Amygdala (tissue), 56 donors: ENCODE measurements around the gene CDK5.
A peak's percentile ranks its signal among the peaks of the same experiment; 100 is the strongest.

Experiments used
- DNase-seq, 56 donors: peaks; one replicate each; lab custom pipeline; 2025; lab: John Stamatoyannopoulos, UW

Gene CDK5

GRCh38 chr7:151087245-151088018, 29.7 kb upstream of the CDK5 start:
- peak in 38 of 56 donors; percentile 13 to 76 (median 46) for DNase-seq

- peak in 6 of 56 donors; percentile 40 to 59 (median 48) for DNase-seq
Measured at GRCh38 chr7:151086802-151087244, 29.1 kb upstream of the CDK5 start.

- peak; percentile 32 to 93 (median 80) for DNase-seq
Measured at GRCh38 chr7:151085691-151086620, 28.3 kb upstream of the CDK5 start, which contains the start of gene AGAP3. AGAP3 (plus strand) TSS chr7:151086475; CDS start chr7:151086742, 267 bp downstream.

GRCh38 chr7:151085329-151085690, 27.6 kb upstream of the CDK5 start:
- peak in 3 of 56 donors; percentile 11 to 34 (median 27) for DNase-seq

- no peak for DNase-seq
Measured at GRCh38 chr7:151083824-151084160, 26.1 kb upstream of the CDK5 start.

GRCh38 chr7:151083071-151083823, 25.6 kb upstream of the CDK5 start, which contains the start of gene TMUB1:
TMUB1 (minus strand) TSS chr7:151083493; CDS start chr7:151082563, 930 bp downstream.
- DNase-seq, result peak in 51 of 56 donors; percentile 32 to 81 (median 61)

- DNase-seq, result no peak
Measured at GRCh38 chr7:151082141-151083070, 24.7 kb upstream of the CDK5 start.

- DNase-seq, result peak in 1 of 56 donors; percentile 49
Measured at GRCh38 chr7:151081170-151082101, 23.7 kb upstream of the CDK5 start.

GRCh38 chr7:151080522-151081169, 22.9 kb upstream of the CDK5 start, which contains the start of gene FASTK:
FASTK (minus strand) TSS chr7:151080809; CDS start chr7:151080766, 43 bp downstream.
- DNase-seq, result peak; percentile 25 to 96 (median 86)

- DNase-seq, result peak in 4 of 56 donors; percentile 46 to 63 (median 60)
Measured at GRCh38 chr7:151080067-151080521, 22.4 kb upstream of the CDK5 start.

- DNase-seq, result no peak
Measured at GRCh38 chr7:151079199-151079910, 21.7 kb upstream of the CDK5 start.

- DNase-seq, result no peak
Measured at GRCh38 chr7:151078233-151079040, 20.7 kb upstream of the CDK5 start.

GRCh38 chr7:151077705-151078232, 20.1 kb upstream of the CDK5 start:
- DNase-seq, result no peak

GRCh38 chr7:151076863-151077704, 19.4 kb upstream of the CDK5 start:
- no peak for DNase-seq

GRCh38 chr7:151075978-151076426, 18.3 kb upstream of the CDK5 start:
- no peak for DNase-seq
